H1 (cell line): ENCODE measurements around the gene SNX27. TPM values are rescaled to one million over a fixed set of nuclear protein-coding genes. Genes with fewer than 3 reads are reported as not detected.

Source experiments
- CTCF ChIA-PET: fragments of 300-600 bp; sonication (Branson Sonifier 250); formaldehyde crosslinking; loops from one replicate; lab custom pipeline; 2021; ENCODE audit not compliant: partially characterized antibody; lab: Charles Lee
- POLR2A ChIA-PET: fragments of 300-600 bp; sonication (Branson Sonifier 250); formaldehyde crosslinking; loops from one replicate; lab custom pipeline; 2021; ENCODE audit warnings: inconsistent platforms; ENCODE audit not compliant: partially characterized antibody; lab: Charles Lee
- DNase-seq, 2 experiments: peaks; one replicate each; pipeline versions ENCODE4 v3.0.0 to v3.0.0-alpha.2; 2010 to 2022; ENCODE audit warnings: low spot score in 2 of 2, low read depth in 1 of 2, mixed read lengths in 1 of 2
- FAIRE-seq: peaks from 2 replicates; lab custom pipeline; 2011; peaks lifted over from hg19 to GRCh38; lab: Jason Lieb, UNC
- H2AFZ ChIP-seq: 2 replicates; pipeline ENCODE4 v1.8.1; 2012; ENCODE audit warnings: low read length, inconsistent platforms
- H2AK5ac ChIP-seq: 2 replicates; pipeline ENCODE4 v1.6.1; 2013; ENCODE audit warnings: low read depth, low read length
- H2BK120ac ChIP-seq: replicated peaks from 2 replicates; pipeline ENCODE3; 2013; ENCODE audit warnings: low read depth, low read length, inconsistent platforms
- H2BK12ac ChIP-seq: 2 replicates; pipeline ENCODE4 v1.6.1; 2013; ENCODE audit warnings: low read depth, low read length
- H2BK15ac ChIP-seq: 2 replicates; pipeline ENCODE4 v1.6.1; 2013; ENCODE audit warnings: low read length
- H2BK20ac ChIP-seq: 2 replicates; pipeline ENCODE4 v1.6.1; 2013; ENCODE audit warnings: low read length
- H2BK5ac ChIP-seq: 2 replicates; pipeline ENCODE4 v1.6.1; 2013; ENCODE audit warnings: low read depth, low read length
- H3K14ac ChIP-seq: 2 replicates; pipeline ENCODE4 v1.6.1; 2013; ENCODE audit warnings: inconsistent platforms; ENCODE audit not compliant: insufficient read length
- H3K18ac ChIP-seq: 2 replicates; pipeline ENCODE4 v1.6.1; 2013; ENCODE audit warnings: low read length; ENCODE audit errors: extremely low read depth
- H3K23ac ChIP-seq: 2 replicates; pipeline ENCODE4 v1.6.1; 2013; ENCODE audit warnings: inconsistent platforms; ENCODE audit not compliant: insufficient read length
- H3K23me2 ChIP-seq: 2 replicates; pipeline ENCODE4 v1.6.1; 2013; ENCODE audit warnings: low read depth, low read length
- H3K27ac ChIP-seq: 2 replicates; pipeline ENCODE4 v1.6.1; 2011; ENCODE audit warnings: low read depth, low read length, inconsistent platforms
- H3K27me3 ChIP-seq, 4 experiments: replicated peaks in 1 of 4; 1 replicate in 1 of 4; 2 replicates in 3 of 4; pipeline versions ENCODE4 v1.6.1 to v1.8.1; 2011 to 2013; ENCODE audit warnings: low read length in 3 of 4, mild to moderate bottlenecking in 3 of 4, inconsistent platforms in 2 of 4, mixed read lengths in 2 of 4, moderate library complexity in 1 of 4; ENCODE audit not compliant: control insufficient read depth in 3 of 4, insufficient read depth in 3 of 4; ENCODE audit errors: extremely low read depth in 1 of 4
- H3K36me3 ChIP-seq, 4 experiments: 2 replicates each; pipeline versions ENCODE4 v1.6.1 to v1.8.1; 2011 to 2013; ENCODE audit warnings: mild to moderate bottlenecking in 4 of 4, low read length in 3 of 4, moderate library complexity in 2 of 4, control low read depth in 1 of 4, inconsistent platforms in 1 of 4; ENCODE audit not compliant: insufficient read depth in 4 of 4, control insufficient read depth in 2 of 4
- H3K4ac ChIP-seq: replicated peaks from 2 replicates; pipeline ENCODE3; 2013; ENCODE audit warnings: low read length, low read depth, mixed read lengths, inconsistent platforms; ENCODE audit not compliant: insufficient read length
- H3K4me1 ChIP-seq, 4 experiments: replicated peaks in 1 of 4; 1 replicate in 1 of 4; 2 replicates in 3 of 4; pipeline versions ENCODE4 v1.6.1 to v1.8.1; 2011 to 2013; ENCODE audit warnings: low read length in 3 of 4, inconsistent platforms in 2 of 4, mixed read lengths in 1 of 4; ENCODE audit not compliant: insufficient read depth in 4 of 4, control insufficient read depth in 3 of 4
- H3K4me2 ChIP-seq, 2 experiments: 2 replicates each; pipeline versions ENCODE4 v1.6.1 to v1.8.1; 2011 to 2013; ENCODE audit warnings: low read depth in 2 of 2, low read length in 2 of 2, control low read depth in 1 of 2, inconsistent platforms in 1 of 2, mild to moderate bottlenecking in 1 of 2; ENCODE audit not compliant: insufficient read depth in 1 of 2
- H3K4me3 ChIP-seq, 4 experiments: fragments of 200-600, 300-600 bp in 1 of 4; sonication (generic), shearing (Covaris generic), sonication (Bioruptor Twin) in 1 of 4; 2 replicates each; pipeline versions ENCODE4 v1.5.1 to v1.8.1; 2011 to 2016; ENCODE audit warnings: low read length in 4 of 4, low read depth in 3 of 4, control low read depth in 2 of 4, inconsistent platforms in 2 of 4, mild to moderate bottlenecking in 2 of 4, mixed read lengths in 1 of 4, moderate library complexity in 1 of 4; ENCODE audit not compliant: insufficient read depth in 2 of 4; ENCODE audit errors: extremely low read depth in 1 of 4
- H3K56ac ChIP-seq: replicated peaks from 2 replicates; pipeline ENCODE3; 2013; ENCODE audit warnings: low read depth, mild to moderate bottlenecking, mixed read lengths, low read length, inconsistent platforms; ENCODE audit not compliant: insufficient read length
- H3K79me1 ChIP-seq: 2 replicates; pipeline ENCODE4 v1.6.1; 2013; ENCODE audit warnings: low read depth, low read length, control low read depth
- H3K79me2 ChIP-seq, 2 experiments: 2 replicates each; pipeline versions ENCODE4 v1.6.1 to v1.8.1; 2012 to 2013; ENCODE audit warnings: low read length in 2 of 2, mild to moderate bottlenecking in 2 of 2, inconsistent platforms in 1 of 2; ENCODE audit not compliant: insufficient read depth in 2 of 2, control insufficient read depth in 1 of 2
- H3K9ac ChIP-seq, 4 experiments: replicated peaks in 1 of 4; 1 replicate in 1 of 4; 2 replicates in 3 of 4; pipeline versions ENCODE4 v1.6.1 to v1.8.1; 2011 to 2013; ENCODE audit warnings: low read depth in 3 of 4, low read length in 3 of 4, control low read depth in 2 of 4, mild to moderate bottlenecking in 2 of 4, moderate library complexity in 2 of 4, inconsistent platforms in 1 of 4; ENCODE audit errors: extremely low read depth in 1 of 4
- H3K9me3 ChIP-seq, 2 experiments: 2 replicates each; pipeline versions ENCODE4 v1.6.1 to v1.8.1; 2012 to 2013; ENCODE audit warnings: mild to moderate bottlenecking in 2 of 2, moderate library complexity in 2 of 2, control low read depth in 1 of 2, inconsistent platforms in 1 of 2, low read depth in 1 of 2, low read length in 1 of 2, mixed read lengths in 1 of 2; ENCODE audit not compliant: insufficient read depth in 2 of 2
- H4K20me1 ChIP-seq, 2 experiments: replicated peaks in 1 of 2; 2 replicates each; pipeline versions ENCODE3 to v1.8.1; 2011 to 2013; ENCODE audit warnings: inconsistent platforms in 2 of 2, low read length in 2 of 2, mild to moderate bottlenecking in 1 of 2; ENCODE audit not compliant: insufficient read depth in 2 of 2, control insufficient read depth in 1 of 2
- H4K5ac ChIP-seq: 2 replicates; pipeline ENCODE4 v1.6.1; 2013; ENCODE audit warnings: low read length, low read depth, mixed read lengths, inconsistent platforms; ENCODE audit not compliant: insufficient read length
- H4K8ac ChIP-seq: 2 replicates; pipeline ENCODE4 v1.8.0; 2013; ENCODE audit warnings: mild to moderate bottlenecking, moderate library complexity, low read length, inconsistent platforms; ENCODE audit not compliant: insufficient read depth; ENCODE audit errors: extremely low read depth
- H4K91ac ChIP-seq: replicated peaks from 2 replicates; pipeline ENCODE3; 2013; ENCODE audit warnings: low read length, mixed read lengths, inconsistent platforms; ENCODE audit not compliant: insufficient read length
- CBX5 ChIP-seq: fragments of 300-800, 300-1000 bp; sonication (generic); IDR thresholded peaks from 2 replicates; pipeline ENCODE4 v1.7.1; 2016; ENCODE audit warnings: antibody characterized with exemption, low read length, low read depth
- CTBP2 ChIP-seq: IDR thresholded peaks from 2 replicates; pipeline ENCODE4 v1.7.0; 2011; ENCODE audit warnings: borderline replicate concordance, mild to moderate bottlenecking, moderate library complexity, mixed read lengths, low read length; ENCODE audit not compliant: insufficient read depth, insufficient read length
- EGR1 ChIP-seq: IDR thresholded peaks from 2 replicates; pipeline ENCODE4 v1.6.1; 2011; ENCODE audit warnings: low read depth, low read length, borderline replicate concordance
- GTF2F1 ChIP-seq: IDR thresholded peaks from 2 replicates; pipeline ENCODE4 v1.6.1; 2012; ENCODE audit warnings: low read depth, low read length, improper control_type of control experiment, borderline replicate concordance
- KDM4A ChIP-seq: IDR thresholded peaks from one replicate; pipeline ENCODE4 v1.7.1; 2012; ENCODE audit warnings: low read depth, mild to moderate bottlenecking, moderate library complexity, low read length, inconsistent platforms; ENCODE audit not compliant: severe bottlenecking
- KDM5A ChIP-seq: fragments of 200-600 bp; IDR thresholded peaks from 2 replicates; pipeline ENCODE4 v1.7.1; 2012; ENCODE audit warnings: mild to moderate bottlenecking, low read length, inconsistent platforms, mixed read lengths
- MAX ChIP-seq: IDR thresholded peaks from 2 replicates; pipeline ENCODE4 v1.6.1; 2012; ENCODE audit warnings: inconsistent platforms
- PHF8 ChIP-seq: fragments of 200-600 bp; sonication (generic); conservative IDR thresholded peaks from 2 replicates; pipeline ENCODE4 v1.7.1; 2012; ENCODE audit warnings: low read depth, mild to moderate bottlenecking, inconsistent platforms, low read length, moderate library complexity
- RAD21 ChIP-seq, 2 experiments: IDR thresholded peaks in 1 of 2; conservative IDR thresholded peaks in 1 of 2; 2 replicates each; pipeline ENCODE4 v1.6.1; 2011; ENCODE audit warnings: low read depth in 2 of 2, low read length in 2 of 2, improper control_type of control experiment in 1 of 2, inconsistent platforms in 1 of 2, mild to moderate bottlenecking in 1 of 2, moderate library complexity in 1 of 2
- SP2 ChIP-seq: IDR thresholded peaks from 2 replicates; pipeline ENCODE4 v1.6.1; 2012; ENCODE audit warnings: mild to moderate bottlenecking, low read length, inconsistent platforms
- TBP ChIP-seq: IDR thresholded peaks from 2 replicates; pipeline ENCODE4 v1.6.1; 2011; ENCODE audit warnings: low read depth, low read length, improper control_type of control experiment
- WGBS, 2 experiments: shearing (Covaris generic) in 1 of 2; methylation state at CpG; one replicate each; pipeline versions ENCODE4 v1.1.6 to v1.1.7; 2013 to 2015; ENCODE audit warnings: low lambda C conversion rate in 2 of 2, mixed read lengths in 2 of 2, inconsistent platforms in 1 of 2, low coverage in 1 of 2, missing lambda C conversion rate in 1 of 2; ENCODE audit not compliant: insufficient replicate concordance in 2 of 2, insufficient coverage in 1 of 2, insufficient read length in 1 of 2; ENCODE audit errors: extremely low coverage in 1 of 2, missing lambda C conversion rate in 1 of 2; 5-methylcytosine and 5-hydroxymethylcytosine counted together
- polyA plus RNA-seq, 7 experiments: library from polyadenylated mRNA; depleted of rRNA in 3 of 7; stranded (reverse) in 5 of 7; unstranded in 2 of 7; fragments of >200 nt in 5 of 7; fragments of 200-250 nt in 2 of 7; gene quantifications; 1 replicate in 5 of 7; 2 replicates in 1 of 7; 4 replicates in 1 of 7; pipeline versions ENCODE4 v1.2.1 to v1.2.3, GENCODE V29; 2011 to 2013; ENCODE audit warnings: missing spikeins in 2 of 7, mixed read lengths in 2 of 7
- total RNA-seq: library from RNA; stranded (reverse); fragmentation: NEBNext Ultra II Directional; extraction: Animal tissue kit (Norgen Biotek cat#: 25700); gene quantifications from 2 replicates; pipeline ENCODE4 v1.2.1, GENCODE V29; 2021

Gene SNX27
- total and polyA plus RNA-seq, 2 of the 8 experiments (the other 6 are each of a cell fraction or from before 2014, with no cell fraction given), result 23.4 to 65.4 TPM

- H3K79me1 ChIP-seq, result no peaks in the 10 kb centered on the region
- H4K5ac ChIP-seq, result no peak overlapping the region
- H2BK5ac ChIP-seq, result no peak overlapping the region
- H4K91ac ChIP-seq, result no peak overlapping the region
- no peaks in the 10 kb centered on the region for H3K79me2 ChIP-seq
- no peak overlapping the region for H4K8ac ChIP-seq
- H3K9me3 ChIP-seq, result no peaks in the 10 kb centered on the region
- H3K27ac ChIP-seq, result no peak overlapping the region
- no peaks in the 10 kb centered on the region for H4K20me1 ChIP-seq
- H3K23me2 ChIP-seq, result no peaks in the 10 kb centered on the region
- H2BK12ac ChIP-seq, result no peak overlapping the region
- H2AFZ ChIP-seq, result no peak overlapping the region
- H3K4me3 ChIP-seq, result no peak overlapping the region
- no peak overlapping the region for H3K9ac ChIP-seq
- H3K27me3 ChIP-seq, result no peaks in the 10 kb centered on the region
- no peak overlapping the region for H2BK120ac ChIP-seq
- H2AK5ac ChIP-seq, result no peak overlapping the region
- no peak overlapping the region for H3K18ac ChIP-seq
- no peak overlapping the region for H3K56ac ChIP-seq
- no peak for DNase-seq
- no peak overlapping the region for H2BK15ac ChIP-seq
- no peak for FAIRE-seq
- H3K14ac ChIP-seq, result no peak overlapping the region
- POLR2A ChIA-PET, result interaction anchor here (1.1 to 1.4 kb wide), 3 partner anchors 34 to 91 kb away, joined by 3 to 5 read pairs (median 3); no protein-coding TSS in a partner anchor
- peaks cover 0 to 5% (median under 1%) of the 10 kb centered on the region in 4 experiments; a peak in 2 of 7 replicates for H3K4me1 ChIP-seq
- H3K4me2 ChIP-seq, result no peak overlapping the region
- WGBS, 2 experiments, result 86% methylated on average over 12 of the region's 12 CpGs; no CpG with 5 or more reads in 1 of the 2 experiments
- peaks cover 0 to 20% (median 5%) of the 10 kb centered on the region in 4 experiments for H3K36me3 ChIP-seq
- no peak overlapping the region for H3K4ac ChIP-seq
- CTCF ChIA-PET, result interaction anchor here (0.6 to 1.0 kb wide), 3 partner anchors 11 to 113 kb away, joined by 3 read pairs; no protein-coding TSS in a partner anchor
- H3K23ac ChIP-seq, result no peak overlapping the region
- no peak overlapping the region for H2BK20ac ChIP-seq
- no peak for TF ChIP-seq CTBP2
- TF ChIP-seq CBX5, result no peak
- TF ChIP-seq MAX, result no peak
- no peak for TF ChIP-seq KDM5A
- no peak for TF ChIP-seq EGR1
- no peak for TF ChIP-seq PHF8
- no peak for TF ChIP-seq SP2
- no peak for TF ChIP-seq KDM4A
- TF ChIP-seq GTF2F1, result no peak
- no peak for TF ChIP-seq RAD21 (IDR thresholded peaks at IDR 0.05 in 1 of 2, conservative IDR thresholded peaks at IDR 0.05 in 1 of 2; ENCODE audit: low read depth in 2 of 2, low read length in 2 of 2)
- no peak for TF ChIP-seq TBP
These were observed 37.0 kb upstream of the SNX27 start for GRCh38 chr1:151574575-151575529.
